ENCODE results near the gene ZNF311.

DNA sequence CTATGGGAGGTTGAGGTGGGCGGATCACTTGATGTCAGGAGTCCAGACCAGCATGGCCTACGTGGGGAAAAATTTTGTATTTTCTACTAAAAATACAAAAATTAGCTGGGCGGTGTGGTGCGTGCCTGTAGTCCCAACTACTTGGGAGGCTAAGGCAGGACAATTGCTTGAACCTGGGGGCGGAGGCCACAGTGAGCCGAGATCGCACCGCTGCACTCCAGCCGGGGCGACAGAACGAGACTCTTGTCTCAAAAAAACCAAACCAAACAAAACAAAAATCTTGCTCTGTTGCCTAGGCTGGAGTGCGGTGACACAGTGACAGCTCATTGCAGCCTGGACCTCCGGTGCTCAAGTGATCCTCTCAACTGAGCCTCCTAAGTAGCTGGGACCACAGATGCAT lies 23.7 kb upstream of the ZNF311 start:
- TF ChIP-seq CTCF (conservative IDR thresholded peaks at IDR 0.05; ENCODE audit: low read depth, low read length) (no peak), EZH2 (IDR thresholded peaks at IDR 0.05; ENCODE audit: borderline replicate concordance, low read depth, low read length, poor library complexity, severe bottlenecking) (no peak)
